HepG2 (cell line): ENCODE results near the gene MYOM1. TPM values are rescaled to one million over a fixed set of nuclear protein-coding genes. Genes with fewer than 3 reads are reported as not detected.

Source experiments
- EED ChIP-seq: sonication (generic); formaldehyde crosslinking; IDR thresholded peaks from 2 replicates; pipeline ENCODE4 v1.5.0; 2020; ENCODE audit warnings: mild to moderate bottlenecking, missing genetic modification reagents
- NR2F6 ChIP-seq, 2 experiments: IDR thresholded peaks; 2 replicates each; pipeline ENCODE4 v1.6.1; 2016; ENCODE audit warnings: antibody characterized with exemption in 1 of 2, mild to moderate bottlenecking in 1 of 2
- NRL ChIP-seq: sonication (generic); formaldehyde crosslinking; IDR thresholded peaks from 2 replicates; pipeline ENCODE4 v1.5.0; 2020; ENCODE audit warnings: missing genetic modification reagents, mild to moderate bottlenecking, moderate library complexity, borderline replicate concordance
- PAWR ChIP-seq: sonication (generic); formaldehyde crosslinking; IDR thresholded peaks from 2 replicates; pipeline ENCODE4 v1.4.0; 2020; ENCODE audit warnings: missing genetic modification reagents, mild to moderate bottlenecking, borderline replicate concordance
- PHB2 ChIP-seq: fragments of 450-650 bp; IDR thresholded peaks from 2 replicates; pipeline ENCODE4 v1.6.1; 2018; ENCODE audit not compliant: partially characterized antibody
- SIN3B ChIP-seq: fragments of 150-350 bp; IDR thresholded peaks from 2 replicates; pipeline ENCODE4 v1.6.1; 2014; ENCODE audit warnings: low read length
- SRF ChIP-seq: IDR thresholded peaks from 2 replicates; pipeline ENCODE4 v1.6.1; 2011; ENCODE audit warnings: mild to moderate bottlenecking, low read depth, low read length, moderate library complexity
- TBP ChIP-seq: sonication (generic); formaldehyde crosslinking; IDR thresholded peaks from 2 replicates; pipeline ENCODE4 v1.5.0; 2020; ENCODE audit warnings: missing genetic modification reagents
- ZIK1 ChIP-seq: sonication (generic); formaldehyde crosslinking; IDR thresholded peaks from 2 replicates; pipeline ENCODE4 v1.5.0; 2020; ENCODE audit warnings: mild to moderate bottlenecking, low read depth, missing genetic modification reagents, borderline replicate concordance
- ZNF235 ChIP-seq: sonication (generic); formaldehyde crosslinking; IDR thresholded peaks from 2 replicates; pipeline ENCODE4 v1.8.1; 2023; ENCODE audit warnings: mild to moderate bottlenecking, missing genetic modification reagents, borderline replicate concordance
- ZNF282 ChIP-seq: fragments of 450-650 bp; IDR thresholded peaks from 2 replicates; pipeline ENCODE4 v1.6.1; 2018; ENCODE audit not compliant: partially characterized antibody
- ZNF678 ChIP-seq: sonication (generic); formaldehyde crosslinking; IDR thresholded peaks from 2 replicates; pipeline ENCODE4 v1.4.0; 2020; ENCODE audit warnings: mild to moderate bottlenecking, missing genetic modification reagents
- polyA plus RNA-seq, 8 experiments: library from polyadenylated mRNA; depleted of rRNA in 3 of 8; stranded (reverse) in 7 of 8; unstranded in 1 of 8; fragments of >200 nt; fragmentation: Illumina TruSeq in 4 of 8; extraction: Trizol in 4 of 8; gene quantifications; 2 replicates each; pipeline versions ENCODE4 v1.2.1 to v1.2.3, GENCODE V29; 2011 to 2016; ENCODE audit warnings: low read depth in 4 of 8, missing spikeins in 1 of 8, mixed read lengths in 1 of 8; ENCODE audit not compliant: insufficient read depth in 1 of 8
- total RNA-seq, 5 experiments: library from RNA; depleted of rRNA; stranded (reverse); fragments of >200 nt; fragmentation: Illumina TruSeq; extraction: Trizol; gene quantifications; 2 replicates each; pipeline ENCODE4 v1.2.3, GENCODE V29; 2016; ENCODE audit warnings: low read depth in 1 of 5
- TF ChIP-seq, protein P1 (sequence below): sonication (generic); formaldehyde crosslinking; IDR thresholded peaks from 2 replicates; pipeline ENCODE4 v1.5.0; 2020; ENCODE audit warnings: mild to moderate bottlenecking, missing genetic modification reagents, borderline replicate concordance
- TF ChIP-seq, protein P2 (sequence below): sonication (generic); formaldehyde crosslinking; IDR thresholded peaks from 2 replicates; pipeline ENCODE4 v1.4.0; 2020; ENCODE audit warnings: missing genetic modification reagents, borderline replicate concordance
- TF ChIP-seq, protein P3 (sequence below): sonication (generic); formaldehyde crosslinking; IDR thresholded peaks from 2 replicates; pipeline ENCODE4 v1.4.0; 2020; ENCODE audit warnings: missing genetic modification reagents
- TF ChIP-seq, protein P4 (sequence below): sonication (generic); formaldehyde crosslinking; IDR thresholded peaks from 2 replicates; pipeline ENCODE4 v1.4.0; 2020; ENCODE audit warnings: missing genetic modification reagents, borderline replicate concordance

Gene MYOM1
- total and polyA plus RNA-seq, 2 of the 13 experiments (the other 11 are each of a cell fraction or from before 2014, with no cell fraction given): 0.46 to 0.98 TPM

DNA sequence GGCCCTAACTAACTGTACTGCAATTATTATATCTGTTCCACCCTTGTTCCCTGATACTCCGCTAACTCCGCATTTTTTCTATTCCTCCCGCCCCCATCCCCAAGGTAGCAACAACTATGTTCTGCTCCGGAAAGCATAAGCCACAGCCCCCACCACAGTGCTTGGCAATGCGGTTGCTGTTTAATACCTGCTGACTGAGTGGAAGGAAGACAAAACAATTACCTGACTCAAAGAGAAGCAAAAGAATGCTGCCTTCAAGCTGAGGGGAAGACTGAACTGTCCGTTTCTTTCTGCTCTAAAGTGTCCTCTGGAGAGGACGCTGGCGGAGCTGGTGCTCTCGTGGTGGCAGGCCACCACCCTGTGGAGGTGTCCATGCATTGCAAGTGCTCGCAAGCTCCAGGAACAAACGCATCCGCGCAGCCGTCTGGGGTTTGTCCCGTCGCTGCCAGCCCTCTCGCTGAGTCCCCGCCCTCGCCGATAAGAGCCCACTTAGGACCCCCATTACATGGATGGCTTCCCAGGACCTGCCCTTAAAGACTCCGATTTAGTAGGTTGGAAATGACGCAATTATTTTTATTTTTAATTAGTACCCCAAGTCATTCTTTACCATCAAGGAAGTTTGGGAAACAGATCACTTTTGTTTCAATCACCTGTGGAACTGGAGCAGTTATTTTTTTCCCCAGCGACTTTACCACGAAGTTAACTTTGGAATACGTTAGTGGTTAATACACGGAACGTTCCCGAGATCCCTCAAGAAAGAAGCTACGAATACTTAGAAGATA lies 26.3 kb upstream of the MYOM1 start (continued):
- TF ChIP-seq, protein P1, sequence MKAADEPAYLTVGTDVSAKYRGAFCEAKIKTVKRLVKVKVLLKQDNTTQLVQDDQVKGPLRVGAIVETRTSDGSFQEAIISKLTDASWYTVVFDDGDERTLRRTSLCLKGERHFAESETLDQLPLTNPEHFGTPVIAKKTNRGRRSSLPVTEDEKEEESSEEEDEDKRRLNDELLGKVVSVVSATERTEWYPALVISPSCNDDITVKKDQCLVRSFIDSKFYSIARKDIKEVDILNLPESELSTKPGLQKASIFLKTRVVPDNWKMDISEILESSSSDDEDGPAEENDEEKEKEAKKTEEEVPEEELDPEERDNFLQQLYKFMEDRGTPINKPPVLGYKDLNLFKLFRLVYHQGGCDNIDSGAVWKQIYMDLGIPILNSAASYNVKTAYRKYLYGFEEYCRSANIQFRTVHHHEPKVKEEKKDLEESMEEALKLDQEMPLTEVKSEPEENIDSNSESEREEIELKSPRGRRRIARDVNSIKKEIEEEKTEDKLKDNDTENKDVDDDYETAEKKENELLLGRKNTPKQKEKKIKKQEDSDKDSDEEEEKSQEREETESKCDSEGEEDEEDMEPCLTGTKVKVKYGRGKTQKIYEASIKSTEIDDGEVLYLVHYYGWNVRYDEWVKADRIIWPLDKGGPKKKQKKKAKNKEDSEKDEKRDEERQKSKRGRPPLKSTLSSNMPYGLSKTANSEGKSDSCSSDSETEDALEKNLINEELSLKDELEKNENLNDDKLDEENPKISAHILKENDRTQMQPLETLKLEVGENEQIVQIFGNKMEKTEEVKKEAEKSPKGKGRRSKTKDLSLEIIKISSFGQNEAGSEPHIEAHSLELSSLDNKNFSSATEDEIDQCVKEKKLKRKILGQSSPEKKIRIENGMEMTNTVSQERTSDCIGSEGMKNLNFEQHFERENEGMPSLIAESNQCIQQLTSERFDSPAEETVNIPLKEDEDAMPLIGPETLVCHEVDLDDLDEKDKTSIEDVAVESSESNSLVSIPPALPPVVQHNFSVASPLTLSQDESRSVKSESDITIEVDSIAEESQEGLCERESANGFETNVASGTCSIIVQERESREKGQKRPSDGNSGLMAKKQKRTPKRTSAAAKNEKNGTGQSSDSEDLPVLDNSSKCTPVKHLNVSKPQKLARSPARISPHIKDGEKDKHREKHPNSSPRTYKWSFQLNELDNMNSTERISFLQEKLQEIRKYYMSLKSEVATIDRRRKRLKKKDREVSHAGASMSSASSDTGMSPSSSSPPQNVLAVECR (CRISPR knock-in tag): peak; percentile 71; the same call in 1 of the 2 replicates
- TF ChIP-seq, protein P2, sequence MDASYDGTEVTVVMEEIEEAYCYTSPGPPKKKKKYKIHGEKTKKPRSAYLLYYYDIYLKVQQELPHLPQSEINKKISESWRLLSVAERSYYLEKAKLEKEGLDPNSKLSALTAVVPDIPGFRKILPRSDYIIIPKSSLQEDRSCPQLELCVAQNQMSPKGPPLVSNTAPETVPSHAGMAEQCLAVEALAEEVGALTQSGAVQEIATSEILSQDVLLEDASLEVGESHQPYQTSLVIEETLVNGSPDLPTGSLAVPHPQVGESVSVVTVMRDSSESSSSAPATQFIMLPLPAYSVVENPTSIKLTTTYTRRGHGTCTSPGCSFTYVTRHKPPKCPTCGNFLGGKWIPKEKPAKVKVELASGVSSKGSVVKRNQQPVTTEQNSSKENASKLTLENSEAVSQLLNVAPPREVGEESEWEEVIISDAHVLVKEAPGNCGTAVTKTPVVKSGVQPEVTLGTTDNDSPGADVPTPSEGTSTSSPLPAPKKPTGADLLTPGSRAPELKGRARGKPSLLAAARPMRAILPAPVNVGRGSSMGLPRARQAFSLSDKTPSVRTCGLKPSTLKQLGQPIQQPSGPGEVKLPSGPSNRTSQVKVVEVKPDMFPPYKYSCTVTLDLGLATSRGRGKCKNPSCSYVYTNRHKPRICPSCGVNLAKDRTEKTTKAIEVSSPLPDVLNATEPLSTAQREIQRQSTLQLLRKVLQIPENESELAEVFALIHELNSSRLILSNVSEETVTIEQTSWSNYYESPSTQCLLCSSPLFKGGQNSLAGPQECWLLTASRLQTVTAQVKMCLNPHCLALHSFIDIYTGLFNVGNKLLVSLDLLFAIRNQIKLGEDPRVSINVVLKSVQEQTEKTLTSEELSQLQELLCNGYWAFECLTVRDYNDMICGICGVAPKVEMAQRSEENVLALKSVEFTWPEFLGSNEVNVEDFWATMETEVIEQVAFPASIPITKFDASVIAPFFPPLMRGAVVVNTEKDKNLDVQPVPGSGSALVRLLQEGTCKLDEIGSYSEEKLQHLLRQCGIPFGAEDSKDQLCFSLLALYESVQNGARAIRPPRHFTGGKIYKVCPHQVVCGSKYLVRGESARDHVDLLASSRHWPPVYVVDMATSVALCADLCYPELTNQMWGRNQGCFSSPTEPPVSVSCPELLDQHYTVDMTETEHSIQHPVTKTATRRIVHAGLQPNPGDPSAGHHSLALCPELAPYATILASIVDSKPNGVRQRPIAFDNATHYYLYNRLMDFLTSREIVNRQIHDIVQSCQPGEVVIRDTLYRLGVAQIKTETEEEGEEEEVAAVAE (CRISPR knock-in tag): peak; percentile 82
- peak; percentile 27; the same call in 1 of the 2 replicates for TF ChIP-seq NR2F6 (IDR thresholded peaks at IDR 0.05)
- TF ChIP-seq NR2F6 (CRISPR knock-in tag; IDR thresholded peaks at IDR 0.05): no peak; the same call in 1 of the 2 replicates
- TF ChIP-seq, protein P3, sequence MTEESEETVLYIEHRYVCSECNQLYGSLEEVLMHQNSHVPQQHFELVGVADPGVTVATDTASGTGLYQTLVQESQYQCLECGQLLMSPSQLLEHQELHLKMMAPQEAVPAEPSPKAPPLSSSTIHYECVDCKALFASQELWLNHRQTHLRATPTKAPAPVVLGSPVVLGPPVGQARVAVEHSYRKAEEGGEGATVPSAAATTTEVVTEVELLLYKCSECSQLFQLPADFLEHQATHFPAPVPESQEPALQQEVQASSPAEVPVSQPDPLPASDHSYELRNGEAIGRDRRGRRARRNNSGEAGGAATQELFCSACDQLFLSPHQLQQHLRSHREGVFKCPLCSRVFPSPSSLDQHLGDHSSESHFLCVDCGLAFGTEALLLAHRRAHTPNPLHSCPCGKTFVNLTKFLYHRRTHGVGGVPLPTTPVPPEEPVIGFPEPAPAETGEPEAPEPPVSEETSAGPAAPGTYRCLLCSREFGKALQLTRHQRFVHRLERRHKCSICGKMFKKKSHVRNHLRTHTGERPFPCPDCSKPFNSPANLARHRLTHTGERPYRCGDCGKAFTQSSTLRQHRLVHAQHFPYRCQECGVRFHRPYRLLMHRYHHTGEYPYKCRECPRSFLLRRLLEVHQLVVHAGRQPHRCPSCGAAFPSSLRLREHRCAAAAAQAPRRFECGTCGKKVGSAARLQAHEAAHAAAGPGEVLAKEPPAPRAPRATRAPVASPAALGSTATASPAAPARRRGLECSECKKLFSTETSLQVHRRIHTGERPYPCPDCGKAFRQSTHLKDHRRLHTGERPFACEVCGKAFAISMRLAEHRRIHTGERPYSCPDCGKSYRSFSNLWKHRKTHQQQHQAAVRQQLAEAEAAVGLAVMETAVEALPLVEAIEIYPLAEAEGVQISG (CRISPR knock-in tag): peak; percentile 57
- no peak for TF ChIP-seq ZNF678 (CRISPR knock-in tag)
- TF ChIP-seq TBP (CRISPR knock-in tag): no peak
- no peak for TF ChIP-seq PAWR (CRISPR knock-in tag)
- no peak for TF ChIP-seq ZNF235 (CRISPR knock-in tag)
- no peak for TF ChIP-seq ZIK1 (CRISPR knock-in tag)
- TF ChIP-seq SIN3B: 0 out of 2 replicates have a peak, but pooled peaks have one; percentile 54
- no peak for TF ChIP-seq SRF
- TF ChIP-seq, protein P4, sequence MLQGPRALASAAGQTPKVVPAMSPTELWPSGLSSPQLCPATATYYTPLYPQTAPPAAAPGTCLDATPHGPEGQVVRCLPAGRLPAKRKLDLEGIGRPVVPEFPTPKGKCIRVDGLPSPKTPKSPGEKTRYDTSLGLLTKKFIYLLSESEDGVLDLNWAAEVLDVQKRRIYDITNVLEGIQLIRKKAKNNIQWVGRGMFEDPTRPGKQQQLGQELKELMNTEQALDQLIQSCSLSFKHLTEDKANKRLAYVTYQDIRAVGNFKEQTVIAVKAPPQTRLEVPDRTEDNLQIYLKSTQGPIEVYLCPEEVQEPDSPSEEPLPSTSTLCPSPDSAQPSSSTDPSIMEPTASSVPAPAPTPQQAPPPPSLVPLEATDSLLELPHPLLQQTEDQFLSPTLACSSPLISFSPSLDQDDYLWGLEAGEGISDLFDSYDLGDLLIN (CRISPR knock-in tag): no peak
- no peak for TF ChIP-seq ZNF282
- no peak for TF ChIP-seq EED (CRISPR knock-in tag)
- peak; percentile 19; the same call in 1 of the 2 replicates for TF ChIP-seq NRL
- no peak for TF ChIP-seq PHB2
